Pancreas (tissue), 10 donors: ENCODE data around the gene SUPT4H1. TPM values are rescaled to one million over a fixed set of nuclear protein-coding genes. Genes with fewer than 3 reads are reported as not detected.

ENCODE experiments used
- ATAC-seq, 4 donors: fragments of 200-7000 bp; cut with Tn5 transposase; one replicate each; pipeline versions ENCODE4 v1.8.0 to v1.9.1; 2020; ENCODE audit warnings: mild to moderate bottlenecking in 4 of 4, moderate library complexity in 4 of 4
- DNase-seq, 6 donors: peaks; one replicate each; pipeline ENCODE4 v3.0.0-alpha.2; 2020
- FAIRE-seq: peaks from 2 replicates; lab custom pipeline; 2012; peaks lifted over from hg19 to GRCh38; lab: Jason Lieb, UNC
- H3K27ac ChIP-seq, 4 donors: fragments of 200-600 bp; sonication (generic); 1 replicate in 3 of 4; 2 replicates in 1 of 4; pipeline versions ENCODE4 v1.5.0 to v1.8.0; 2020
- H3K27me3 ChIP-seq, 4 donors: fragments of 200-600 bp; one replicate each; pipeline ENCODE4 v1.8.0; 2021
- H3K36me3 ChIP-seq, 3 donors: fragments of 200-600 bp; sonication (generic) in 1 of 3; one replicate each; pipeline versions ENCODE4 v1.5.0 to v1.8.0; 2020 to 2021
- H3K4me1 ChIP-seq, 3 donors: fragments of 200-600 bp; one replicate each; pipeline ENCODE4 v1.8.0; 2021
- H3K4me3 ChIP-seq, 4 donors: fragments of 200-600 bp; sonication (generic) in 2 of 4; one replicate each; pipeline versions ENCODE4 v1.5.0 to v1.8.0; 2020 to 2021
- H3K9me3 ChIP-seq, 4 donors: fragments of 200-600 bp; one replicate each; pipeline ENCODE4 v1.8.0; 2021
- CTCF ChIP-seq, 4 donors: fragments of 200-600 bp; sonication (generic) in 3 of 4; IDR thresholded peaks; one replicate each; pipeline versions ENCODE4 v1.5.0 to v1.8.0; 2021; ENCODE audit warnings: antibody characterized with exemption in 4 of 4
- WGBS, 2 donors: extraction: QIAGEN DNeasy Blood & Tissue Kit; methylation state at CpG; one replicate each; pipeline ENCODE4 v1.1.7; 2013; 5-methylcytosine and 5-hydroxymethylcytosine counted together
- intact Hi-C, 3 donors: fragments of 100-400 bp; cut with DNase I; formaldehyde crosslinking; loops; one replicate each; pipeline versions ENCODE4 v1.11.1 to v1.14.2; 2022
- polyA plus RNA-seq, 2 donors: library from polyadenylated mRNA; stranded (reverse); fragments of 200-250 nt; gene quantifications; one replicate each; pipeline ENCODE4 v1.2.3, GENCODE V29; 2013
- total RNA-seq, 6 donors: library from RNA; stranded (reverse); fragmentation: NEBNext Ultra II Directional in 4 of 6; extraction: Animal tissue kit (Norgen Biotek cat#: 25700) in 4 of 6; gene quantifications; one replicate each; pipeline versions ENCODE4 v1.2.1 to v1.2.4, GENCODE V29; 2021 to 2023
- donor health status: healthy with polysubstance abuse.
- donor health status: DM: no; HTN: no; CAD: no; lungs with moderate emphysema.
- donor health status: DM: no; HTN: no; CAD: no.
- donor health status: control.
- donor health status: control.
- donor health status: Bipolar disorder and iron deficiency.
- donor health status: DM: yes; HTN: yes; CAD: no.
- donor health status: DM: no; HTN: no; CAD: no.
- donor health status: DM: no; HTN: no; CAD: no.
- donor health status: DM: yes; HTN: yes; CAD: no.

Gene SUPT4H1
- total and polyA plus RNA-seq, 8 donors, result 14.1 to 43.7 (median 27.1) TPM

GRCh38 chr17:58315281-58315711 lies 36.7 kb downstream of the SUPT4H1 start:
- no peak for FAIRE-seq
- Histone ChIP-seq H3K4me1 (no peaks in the 10 kb centered on the region), H3K36me3 (no peaks in the 10 kb centered on the region), H3K27ac (no peak overlapping the region), H3K27me3 (no peaks in the 10 kb centered on the region), H3K4me3 (no peak overlapping the region), H3K9me3 (no peaks in the 10 kb centered on the region)
- TF ChIP-seq CTCF (IDR thresholded peaks at IDR 0.05), result no peak
- ATAC-seq, result no peak
- intact Hi-C loops, result no loop called here
- peak in 4 of 6 donors; percentile 1 to 20 (median 10) for DNase-seq
- 90 to 92% methylated on average over 6 of the region's 6 CpGs for WGBS, 2 donors

GRCh38 chr17:58314706-58315015 lies 37.3 kb downstream of the SUPT4H1 start:
- 82 to 87% methylated on average over 6 of the region's 6 CpGs for WGBS, 2 donors
- ATAC-seq, result no peak
- H3K27ac ChIP-seq, result no peak overlapping the region
- no peaks in the 10 kb centered on the region for H3K4me1 ChIP-seq
- no peaks in the 10 kb centered on the region for H3K9me3 ChIP-seq
- no peaks in the 10 kb centered on the region for H3K27me3 ChIP-seq
- H3K4me3 ChIP-seq, result no peak overlapping the region
- H3K36me3 ChIP-seq, result no peaks in the 10 kb centered on the region
- FAIRE-seq, result no peak
- intact Hi-C loops, result no loop called here
- DNase-seq, result no peak
- no peak for TF ChIP-seq CTCF (IDR thresholded peaks at IDR 0.05)

GRCh38 chr17:58313815-58314705 lies 37.9 kb downstream of the SUPT4H1 start:
- H3K9me3 ChIP-seq, result no peaks in the 10 kb centered on the region
- no peaks in the 10 kb centered on the region for H3K27me3 ChIP-seq
- ATAC-seq (no peak), DNase-seq (no peak), FAIRE-seq (no peak)
- no peak overlapping the region for H3K27ac ChIP-seq
- H3K4me1 ChIP-seq, result no peaks in the 10 kb centered on the region
- no peak for TF ChIP-seq CTCF (IDR thresholded peaks at IDR 0.05)
- no peak overlapping the region for H3K4me3 ChIP-seq
- 80 to 85% methylated on average over 7 of the region's 7 CpGs for WGBS, 2 donors
- intact Hi-C loops, result no loop called here
- H3K36me3 ChIP-seq, result no peaks in the 10 kb centered on the region

- DNase-seq, result no peak
- intact Hi-C loops, result no loop called here
- 39 to 45% methylated on average over 1 of the region's 1 CpG for WGBS, 2 donors
- Histone ChIP-seq H3K4me1 (no peaks in the 10 kb centered on the region), H3K27me3 (no peaks in the 10 kb centered on the region), H3K36me3 (no peaks in the 10 kb centered on the region), H3K27ac (no peak overlapping the region), H3K9me3 (no peaks in the 10 kb centered on the region), H3K4me3 (no peak overlapping the region)
- no peak for ATAC-seq
- TF ChIP-seq CTCF (IDR thresholded peaks at IDR 0.05), result no peak
- no peak for FAIRE-seq
Measured at GRCh38 chr17:58312829-58313228, 39.2 kb downstream of the SUPT4H1 start.

- intact Hi-C loops, result no loop called here
- peak in 2 of 6 donors; percentile 45 to 65 for DNase-seq
- no peaks in the 10 kb centered on the region for H3K4me1 ChIP-seq
- no peak for TF ChIP-seq CTCF (IDR thresholded peaks at IDR 0.05)
- no peaks in the 10 kb centered on the region for H3K9me3 ChIP-seq
- no peaks in the 10 kb centered on the region for H3K36me3 ChIP-seq
- no peak overlapping the region for H3K27ac ChIP-seq
- no peak for FAIRE-seq
- no peak overlapping the region for H3K4me3 ChIP-seq
- 89 to 94% methylated on average over 21 to 23 of the region's 23 CpGs for WGBS, 2 donors
- no peaks in the 10 kb centered on the region for H3K27me3 ChIP-seq
- ATAC-seq, result no peak
Measured at GRCh38 chr17:58312021-58312630, 39.9 kb downstream of the SUPT4H1 start.
